Measurements from ENCODE around the gene SMC1B.
"Not testable (repeated sequence)": the region's sequence is repeated elsewhere in the genome, so short reads cannot be mapped to it uniquely, and the experiment has no call there.

Gene SMC1B

GRCh38 chr22:45296628-45297297 is 116.6 kb downstream of the SMC1B start:
- DNase-seq (ENCODE audit: low spot score) = no peak

DNA sequence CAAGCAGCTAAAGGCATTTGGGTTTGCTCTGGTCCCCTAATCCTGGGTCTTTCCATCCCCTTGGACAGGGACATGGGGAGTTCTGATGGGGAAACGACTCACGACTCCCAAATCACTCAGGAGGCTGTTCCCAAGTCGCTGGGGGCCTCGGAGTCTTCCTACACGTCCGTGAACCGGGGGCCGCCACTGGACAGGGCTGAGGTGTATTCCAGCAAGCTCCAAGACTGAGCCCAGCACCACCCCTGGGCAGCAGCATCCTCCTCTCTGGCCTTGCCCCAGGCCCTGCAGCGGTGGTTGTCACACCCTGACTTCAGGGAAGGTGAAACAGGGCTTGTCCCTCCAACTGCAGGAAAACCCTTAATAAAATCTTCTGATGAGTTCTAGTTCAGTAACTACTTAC is 117.9 kb downstream of the SMC1B start:
- DNase-seq (ENCODE audit: low spot score) = no peak

GRCh38 chr22:45295004-45295403 is 118.4 kb downstream of the SMC1B start:
- not testable (repeated sequence) for DNase-seq (ENCODE audit: low spot score)

All from kidney capillary endothelial cell (primary cell).